Common myeloid progenitor, CD34-positive (primary cell): Measurements from ENCODE around the gene SLIT3.

Source experiments
- CTCF ChIA-PET: fragments of 350-600 bp; sonication (Branson Sonifier 250); formaldehyde crosslinking; loops from one replicate; lab custom pipeline; 2021; ENCODE audit warnings: antibody characterized with exemption; lab: Charles Lee
- POLR2A ChIA-PET: fragments of 350-600 bp; sonication (Branson Sonifier 250); formaldehyde crosslinking; loops from one replicate; lab custom pipeline; 2021; ENCODE audit warnings: antibody characterized with exemption; lab: Charles Lee
- DNase-seq, 3 donors: peaks; one replicate each; pipeline versions ENCODE4 v3.0.0 to v3.0.0-alpha.2; 2013
- H3K27ac ChIP-seq, 2 experiments: 1 replicate in 1 of 2; 2 replicates in 1 of 2; pipeline ENCODE4 v1.7.0; 2013; ENCODE audit warnings: inconsistent platforms in 2 of 2, low read length in 2 of 2, mild to moderate bottlenecking in 2 of 2, low read depth in 1 of 2, moderate library complexity in 1 of 2; ENCODE audit not compliant: severe bottlenecking in 2 of 2, insufficient read depth in 1 of 2, poor library complexity in 1 of 2
- H3K27me3 ChIP-seq, 5 experiments: replicated peaks in 2 of 5; 1 replicate in 3 of 5; 2 replicates in 2 of 5; pipeline versions ENCODE4 v1.6.1 to v1.7.0; 2013; ENCODE audit warnings: low read length in 4 of 5, mild to moderate bottlenecking in 2 of 5, moderate library complexity in 2 of 5, inconsistent platforms in 1 of 5; ENCODE audit not compliant: insufficient read depth in 5 of 5, control insufficient read depth in 4 of 5
- H3K36me3 ChIP-seq, 4 experiments: 1 replicate in 2 of 4; 2 replicates in 2 of 4; pipeline versions ENCODE4 v1.6.1 to v1.7.0; 2013; ENCODE audit warnings: low read length in 3 of 4, control low read depth in 1 of 4, mild to moderate bottlenecking in 1 of 4; ENCODE audit not compliant: control insufficient read depth in 4 of 4, insufficient read depth in 4 of 4
- H3K4me1 ChIP-seq, 4 experiments: 1 replicate in 3 of 4; 2 replicates in 1 of 4; pipeline versions ENCODE4 v1.6.1 to v1.7.1; 2013; ENCODE audit warnings: low read length in 3 of 4, mild to moderate bottlenecking in 3 of 4, control low read depth in 1 of 4, inconsistent platforms in 1 of 4, moderate library complexity in 1 of 4; ENCODE audit not compliant: control insufficient read depth in 4 of 4, insufficient read depth in 4 of 4; ENCODE audit errors: control extremely low read depth in 1 of 4
- H3K4me3 ChIP-seq, 7 experiments: 1 replicate in 4 of 7; 2 replicates in 3 of 7; pipeline versions ENCODE4 v1.5.1 to v1.7.0; 2013; ENCODE audit warnings: mild to moderate bottlenecking in 7 of 7, low read length in 6 of 7, moderate library complexity in 6 of 7, inconsistent platforms in 2 of 7, low read depth in 2 of 7, control low read depth in 1 of 7; ENCODE audit not compliant: insufficient read depth in 4 of 7, control insufficient read depth in 1 of 7; ENCODE audit errors: extremely low read depth in 1 of 7
- H3K9me3 ChIP-seq, 5 experiments: 1 replicate in 4 of 5; 2 replicates in 1 of 5; pipeline versions ENCODE4 v1.6.1 to v1.7.1; 2013; ENCODE audit warnings: low read length in 4 of 5, mild to moderate bottlenecking in 2 of 5, inconsistent platforms in 1 of 5, low read depth in 1 of 5, moderate library complexity in 1 of 5; ENCODE audit not compliant: control insufficient read depth in 4 of 5, insufficient read depth in 2 of 5; ENCODE audit errors: control extremely low read depth in 1 of 5
- WGBS: methylation state at CpG from one replicate; pipeline ENCODE4 v1.1.5; 2013; ENCODE audit not compliant: insufficient coverage; 5-methylcytosine and 5-hydroxymethylcytosine counted together

The SLIT3 gene

DNA sequence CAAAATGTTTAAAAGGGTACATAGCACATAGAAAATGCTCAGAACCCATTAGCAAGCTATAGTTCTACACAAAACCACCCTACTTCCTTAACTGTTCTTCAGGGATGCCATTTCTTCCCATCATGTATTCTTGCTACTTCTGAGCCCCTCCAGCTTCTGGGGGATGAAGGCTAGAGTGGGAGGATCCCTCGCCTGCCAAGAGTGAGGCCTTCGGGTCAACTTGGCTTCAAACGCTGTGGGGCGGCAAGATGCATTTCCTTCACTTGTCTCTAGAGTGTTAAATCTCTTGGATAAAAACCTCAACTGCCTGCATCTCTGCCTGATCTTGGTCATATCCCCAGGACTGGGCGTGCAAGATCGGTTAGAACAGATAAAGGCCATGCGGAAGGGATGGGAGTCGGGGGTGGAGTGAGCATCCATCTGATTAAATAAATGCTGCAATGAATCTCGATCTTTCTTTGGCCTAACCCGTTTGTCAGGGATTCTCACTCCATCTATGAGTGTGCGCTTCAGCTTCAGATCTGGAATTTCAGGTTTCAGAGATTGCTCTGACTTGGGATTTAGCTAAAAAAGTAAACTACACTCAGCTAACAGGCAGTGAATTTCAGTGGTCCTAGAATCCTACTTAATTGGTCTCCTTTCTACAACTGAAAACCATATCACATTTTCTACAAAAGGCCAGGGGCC, 603.8 kb downstream of the SLIT3 start:
- Histone ChIP-seq H3K4me1 (no peaks in the 10 kb centered on the region), H3K27ac (no peak overlapping the region), H3K4me3 (no peak overlapping the region), H3K9me3 (no peaks in the 10 kb centered on the region), H3K36me3 (no peaks in the 10 kb centered on the region), H3K27me3 (peaks cover 0 to 6% (median 4%) of the 10 kb centered on the region in 5 experiments)
- ChIA-PET POLR2A (no interaction called here), CTCF (interaction anchor here (0.8 to 1.5 kb wide), 2 partner anchors 23 to 605 kb away, joined by 3 read pairs; no protein-coding TSS in a partner anchor)
- 92% methylated on average over 11 of the region's 11 CpGs for WGBS
- no peak for DNase-seq

DNA sequence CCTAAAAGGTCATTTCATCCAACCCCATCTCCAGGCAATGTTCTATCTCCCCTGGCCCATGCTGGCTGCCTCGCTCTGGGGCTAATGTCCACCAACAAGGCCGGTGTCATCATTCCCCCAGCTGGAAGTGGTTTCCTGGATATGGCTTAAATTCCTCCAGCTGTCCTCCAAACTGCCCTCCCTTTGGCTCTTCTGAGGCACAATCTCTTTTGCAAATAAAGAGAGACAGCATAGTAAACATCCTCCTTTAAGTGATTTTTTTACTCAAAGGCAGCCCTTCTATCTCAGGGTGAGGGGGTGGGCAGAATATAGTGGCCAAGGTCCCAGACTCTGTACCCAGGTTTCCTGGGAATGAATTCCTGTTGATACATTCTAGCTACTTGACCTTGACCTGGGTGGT, 604.3 kb downstream of the SLIT3 start:
- Histone ChIP-seq H3K27ac (no peak overlapping the region), H3K4me1 (no peaks in the 10 kb centered on the region), H3K9me3 (no peaks in the 10 kb centered on the region), H3K4me3 (no peak overlapping the region), H3K36me3 (no peaks in the 10 kb centered on the region), H3K27me3 (peaks cover 0 to 6% (median 4%) of the 10 kb centered on the region in 5 experiments)
- no peak for DNase-seq
- 100% methylated on average over 2 of the region's 2 CpGs for WGBS
- ChIA-PET POLR2A (no interaction called here), CTCF (interaction anchor here (0.8 to 1.5 kb wide), 2 partner anchors 22 to 606 kb away, joined by 3 read pairs; no protein-coding TSS in a partner anchor)

DNA sequence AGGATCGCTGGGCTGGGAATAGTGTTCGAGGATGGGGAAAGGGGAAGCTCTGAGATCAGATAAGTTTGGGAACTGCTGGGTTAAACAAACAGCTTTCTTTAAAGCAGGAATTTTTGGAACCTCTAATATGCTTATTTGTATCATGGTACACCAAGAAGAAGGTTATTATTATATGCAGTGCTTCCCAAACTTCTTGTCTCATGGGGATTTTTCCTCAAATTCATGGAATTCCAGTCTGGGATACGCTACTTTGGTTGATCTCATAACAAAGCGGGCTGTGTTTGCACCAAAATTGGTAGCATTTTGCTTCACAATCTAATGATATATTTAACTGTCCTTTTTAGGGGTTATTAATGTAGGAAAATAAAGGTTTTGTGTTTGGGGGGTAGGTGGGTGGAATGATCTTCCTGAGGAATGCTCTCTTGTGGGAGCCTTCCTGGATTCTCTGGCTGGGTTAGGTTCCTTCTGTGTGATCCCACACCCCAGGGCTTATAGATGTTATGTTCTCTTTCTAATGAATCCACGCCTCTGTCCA, 605.6 kb downstream of the SLIT3 start:
- DNase-seq: no peak
- H3K27me3 ChIP-seq: peaks cover 0 to 6% (median 6%) of the 10 kb centered on the region in 5 experiments
- no peaks in the 10 kb centered on the region for H3K36me3 ChIP-seq
- 73% methylated on average over 3 of the region's 5 CpGs for WGBS
- ChIA-PET POLR2A (no interaction called here), CTCF (no interaction called here)
- H3K4me3 ChIP-seq: no peak overlapping the region
- no peaks in the 10 kb centered on the region for H3K4me1 ChIP-seq
- no peak overlapping the region for H3K27ac ChIP-seq
- no peaks in the 10 kb centered on the region for H3K9me3 ChIP-seq

- ChIA-PET CTCF (no interaction called here), POLR2A (no interaction called here)
- Histone ChIP-seq H3K27ac (no peak overlapping the region), H3K36me3 (no peaks in the 10 kb centered on the region), H3K4me1 (no peaks in the 10 kb centered on the region), H3K4me3 (no peak overlapping the region), H3K27me3 (peaks cover 0 to 6% (median 6%) of the 10 kb centered on the region in 5 experiments), H3K9me3 (no peaks in the 10 kb centered on the region)
- DNase-seq: no peak
- 100% methylated on average over 1 of the region's 1 CpG for WGBS
These were observed 606.6 kb downstream of the SLIT3 start for GRCh38 chr5:168694289-168694688.

- no peaks in the 10 kb centered on the region for H3K4me1 ChIP-seq
- no peak for DNase-seq
- POLR2A ChIA-PET: no interaction called here
- CTCF ChIA-PET: no interaction called here
- H3K27ac ChIP-seq: no peak overlapping the region
- no peak overlapping the region for H3K4me3 ChIP-seq
- no peaks in the 10 kb centered on the region for H3K36me3 ChIP-seq
- WGBS: 94% methylated on average over 3 of the region's 3 CpGs
- no peaks in the 10 kb centered on the region for H3K9me3 ChIP-seq
- peaks cover 0 to 6% (median 6%) of the 10 kb centered on the region in 5 experiments for H3K27me3 ChIP-seq
These were observed 607.1 kb downstream of the SLIT3 start for GRCh38 chr5:168693883-168694282.

GRCh38 chr5:168693297-168693696, 607.6 kb downstream of the SLIT3 start:
- ChIA-PET POLR2A (no interaction called here), CTCF (interaction anchor here (0.9 kb wide), 1 partner anchor 29 kb away, joined by 3 read pairs; no protein-coding TSS in a partner anchor)
- no peak overlapping the region for H3K27ac ChIP-seq
- no peak overlapping the region for H3K4me3 ChIP-seq
- WGBS: 86% methylated on average over 3 of the region's 5 CpGs
- H3K36me3 ChIP-seq: no peaks in the 10 kb centered on the region
- no peak for DNase-seq
- peaks cover 0 to 6% (median 6%) of the 10 kb centered on the region in 5 experiments for H3K27me3 ChIP-seq
- H3K4me1 ChIP-seq: no peaks in the 10 kb centered on the region
- no peaks in the 10 kb centered on the region for H3K9me3 ChIP-seq

DNA sequence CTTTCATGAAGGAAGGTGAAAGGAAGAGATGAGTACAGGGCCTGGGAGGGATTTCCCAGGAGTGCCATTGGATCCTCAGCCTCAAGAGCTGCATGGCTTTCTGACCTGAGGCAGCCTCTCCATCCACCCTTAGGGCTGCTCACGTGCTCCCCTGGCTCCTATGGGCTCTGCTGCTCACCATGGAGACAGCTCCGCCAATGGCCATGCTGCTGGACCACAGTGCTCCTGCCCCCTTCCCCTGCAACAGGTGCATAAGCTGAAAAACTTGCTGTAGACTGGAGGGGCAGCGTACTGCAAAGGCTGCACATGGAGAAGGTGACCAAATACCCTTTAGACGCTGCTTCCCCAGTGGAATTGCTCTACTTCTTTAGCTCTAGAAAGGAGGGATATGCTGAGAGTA, 609.0 kb downstream of the SLIT3 start:
- POLR2A ChIA-PET: no interaction called here
- Histone ChIP-seq H3K27me3 (peaks cover 0 to 6% (median 5%) of the 10 kb centered on the region in 5 experiments), H3K4me1 (no peaks in the 10 kb centered on the region), H3K36me3 (no peaks in the 10 kb centered on the region), H3K27ac (no peak overlapping the region), H3K9me3 (no peaks in the 10 kb centered on the region), H3K4me3 (no peak overlapping the region)
- 93% methylated on average over 4 of the region's 4 CpGs for WGBS
- CTCF ChIA-PET: no interaction called here
- no peak for DNase-seq
